ENCODE results near the gene FBN3.

DNA sequence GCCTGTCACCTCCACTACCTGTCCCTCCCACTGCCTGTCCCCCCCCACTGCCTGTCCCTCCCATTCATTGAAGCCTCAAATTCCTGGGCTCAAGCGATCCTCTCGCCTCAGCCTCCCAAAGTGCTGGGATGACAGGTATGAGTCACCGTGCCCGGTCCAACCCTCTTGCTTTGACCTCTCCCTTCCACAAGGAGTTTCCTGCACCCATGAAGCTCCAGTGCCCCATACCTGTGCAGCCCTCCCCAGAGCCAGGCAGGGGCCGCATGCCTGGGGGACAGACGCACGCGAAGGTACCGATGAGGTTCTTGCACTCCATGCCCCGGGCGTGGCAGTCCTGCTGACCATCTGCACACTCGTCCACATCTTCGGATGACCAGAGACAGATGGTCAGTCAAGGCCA lies 62.5 kb downstream of the FBN3 start:
- TF ChIP-seq, protein P1, sequence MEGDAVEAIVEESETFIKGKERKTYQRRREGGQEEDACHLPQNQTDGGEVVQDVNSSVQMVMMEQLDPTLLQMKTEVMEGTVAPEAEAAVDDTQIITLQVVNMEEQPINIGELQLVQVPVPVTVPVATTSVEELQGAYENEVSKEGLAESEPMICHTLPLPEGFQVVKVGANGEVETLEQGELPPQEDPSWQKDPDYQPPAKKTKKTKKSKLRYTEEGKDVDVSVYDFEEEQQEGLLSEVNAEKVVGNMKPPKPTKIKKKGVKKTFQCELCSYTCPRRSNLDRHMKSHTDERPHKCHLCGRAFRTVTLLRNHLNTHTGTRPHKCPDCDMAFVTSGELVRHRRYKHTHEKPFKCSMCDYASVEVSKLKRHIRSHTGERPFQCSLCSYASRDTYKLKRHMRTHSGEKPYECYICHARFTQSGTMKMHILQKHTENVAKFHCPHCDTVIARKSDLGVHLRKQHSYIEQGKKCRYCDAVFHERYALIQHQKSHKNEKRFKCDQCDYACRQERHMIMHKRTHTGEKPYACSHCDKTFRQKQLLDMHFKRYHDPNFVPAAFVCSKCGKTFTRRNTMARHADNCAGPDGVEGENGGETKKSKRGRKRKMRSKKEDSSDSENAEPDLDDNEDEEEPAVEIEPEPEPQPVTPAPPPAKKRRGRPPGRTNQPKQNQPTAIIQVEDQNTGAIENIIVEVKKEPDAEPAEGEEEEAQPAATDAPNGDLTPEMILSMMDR (conservative IDR thresholded peaks at IDR 0.05 in 1 of 2, IDR thresholded peaks at IDR 0.05 in 1 of 2; ENCODE audit: extremely low read depth in 1 of 2, insufficient read depth in 1 of 2, low read depth in 1 of 2, low read length in 2 of 2), result no peak
- TF ChIP-seq EZH2 (IDR thresholded peaks at IDR 0.05; ENCODE audit: borderline replicate concordance, low read length), result no peak

All from mammary epithelial cell (primary cell).